GM21367 (cell line): ENCODE measurements around the gene C15orf61.

ENCODE experiments used
- ATAC-seq: cut with Tn5 transposase; IDR thresholded peaks from one replicate; pipeline ENCODE4 v1.9.1; 2021; ENCODE audit not compliant: unreplicated experiment

The C15orf61 gene

GRCh38 chr15:67512933-67513714, 7.8 kb upstream of the C15orf61 start:
- no peak for ATAC-seq

GRCh38 chr15:67515090-67515489, 5.8 kb upstream of the C15orf61 start:
- ATAC-seq = no peak

GRCh38 chr15:67515557-67515956, 5.4 kb upstream of the C15orf61 start:
- no peak for ATAC-seq

- ATAC-seq = no peak
Observed at GRCh38 chr15:67520321-67521028, 456 bp upstream of the C15orf61 start.

- ATAC-seq = peak; percentile 21
Observed at GRCh38 chr15:67521783-67522568, 1.0 kb downstream of the C15orf61 start.

- ATAC-seq = no peak
Observed at GRCh38 chr15:67523330-67523729, 2.4 kb downstream of the C15orf61 start.

- ATAC-seq = no peak
Observed at GRCh38 chr15:67524235-67524634, 3.3 kb downstream of the C15orf61 start.

GRCh38 chr15:67528513-67528912, 7.6 kb downstream of the C15orf61 start:
- no peak for ATAC-seq

GRCh38 chr15:67531379-67531914, 10.5 kb downstream of the C15orf61 start:
- no peak for ATAC-seq

GRCh38 chr15:67533873-67534272, 12.9 kb downstream of the C15orf61 start:
- no peak for ATAC-seq

GRCh38 chr15:67534360-67534759, 13.4 kb downstream of the C15orf61 start:
- no peak for ATAC-seq

GRCh38 chr15:67537771-67538170, 16.8 kb downstream of the C15orf61 start:
- no peak for ATAC-seq

GRCh38 chr15:67542420-67543347, 21.8 kb downstream of the C15orf61 start, which contains the start of gene MAP2K5:
TSS of gene MAP2K5 (plus strand) at chr15:67542703. CDS start at chr15:67543336, 633 bp downstream.
- ATAC-seq = no peak

- ATAC-seq = no peak
Observed at GRCh38 chr15:67543348-67543718, 22.4 kb downstream of the C15orf61 start.

- ATAC-seq = no peak
Observed at GRCh38 chr15:67544475-67544874, 23.5 kb downstream of the C15orf61 start.

GRCh38 chr15:67545864-67546263, 24.9 kb downstream of the C15orf61 start:
- no peak for ATAC-seq

- ATAC-seq = no peak
Observed at GRCh38 chr15:67547064-67547463, 26.1 kb downstream of the C15orf61 start.

- no peak for ATAC-seq
Observed at GRCh38 chr15:67547836-67548235, 26.9 kb downstream of the C15orf61 start.

GRCh38 chr15:67548236-67548852, 27.4 kb downstream of the C15orf61 start:
- ATAC-seq = no peak
